GM18858 (cell line): Measurements from ENCODE around the gene PRSS57.
"Not testable (repeated sequence)": the region's sequence is repeated elsewhere in the genome, so short reads cannot be mapped to it uniquely, and the experiment has no call there.

Source experiments
- ATAC-seq: cut with Tn5 transposase; IDR thresholded peaks from one replicate; pipeline ENCODE4 v1.9.1; 2021; ENCODE audit not compliant: unreplicated experiment

Gene PRSS57

DNA sequence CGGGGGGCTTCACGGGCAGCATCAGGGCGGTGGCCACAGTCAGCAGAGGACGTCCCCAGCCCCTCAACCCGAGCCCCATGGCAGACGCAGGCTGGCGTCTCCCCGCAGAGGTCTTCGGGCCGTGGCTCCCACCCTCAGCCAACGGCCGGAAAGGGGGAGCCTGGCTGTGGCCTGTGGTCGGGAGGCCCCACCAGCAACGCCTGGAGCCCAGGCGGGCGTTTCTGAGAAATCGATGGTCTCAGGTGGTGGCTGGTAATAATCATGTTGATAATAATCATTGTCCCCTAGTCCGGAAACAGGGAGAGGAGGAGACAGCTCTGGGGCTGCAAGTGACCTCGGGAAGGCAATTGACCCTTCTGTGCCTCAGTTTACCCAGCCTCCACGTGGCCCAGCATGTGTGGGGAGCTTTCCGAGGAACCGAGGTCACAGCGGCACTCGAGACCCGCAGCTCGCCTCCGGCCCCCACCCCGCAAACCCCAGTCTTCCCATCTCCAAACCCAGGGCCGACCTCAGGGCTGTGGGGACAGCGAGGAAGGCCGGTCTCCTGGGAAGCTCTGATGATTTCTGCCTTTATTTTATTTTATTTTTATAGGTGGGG, at the start of gene PRSS57:
Gene PRSS57 (minus strand): TSS at position 101 of the 598 bp plus-strand sequence. CDS start 22 bp downstream, at position 79.
- no peak for ATAC-seq

DNA sequence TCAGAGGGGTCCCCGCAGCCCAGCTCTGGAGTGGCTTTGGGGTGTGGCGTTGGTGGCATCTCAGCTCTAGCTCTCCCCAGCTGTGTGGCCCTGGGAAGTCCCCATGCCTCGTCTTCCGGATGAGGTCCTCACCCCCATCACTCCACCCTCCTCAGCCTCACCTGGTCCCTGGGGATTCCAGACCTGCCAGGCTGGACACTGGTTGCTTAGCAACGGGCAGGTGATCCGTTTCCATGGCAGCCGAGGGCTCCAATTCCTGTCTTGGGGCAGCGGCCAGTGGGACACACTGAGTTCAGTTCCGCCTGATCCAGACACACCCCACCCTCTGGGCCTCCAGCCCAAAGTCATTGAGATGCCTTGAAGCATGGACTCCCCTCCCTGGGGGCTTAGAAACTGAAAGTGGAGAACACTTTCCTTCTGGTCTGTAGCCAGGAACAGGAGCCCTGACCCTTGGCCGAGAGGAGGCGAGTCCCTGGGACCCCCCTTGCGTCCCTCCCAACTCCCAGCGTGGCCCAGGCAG, 48.0 kb upstream of the PRSS57 start:
- no peak for ATAC-seq

DNA sequence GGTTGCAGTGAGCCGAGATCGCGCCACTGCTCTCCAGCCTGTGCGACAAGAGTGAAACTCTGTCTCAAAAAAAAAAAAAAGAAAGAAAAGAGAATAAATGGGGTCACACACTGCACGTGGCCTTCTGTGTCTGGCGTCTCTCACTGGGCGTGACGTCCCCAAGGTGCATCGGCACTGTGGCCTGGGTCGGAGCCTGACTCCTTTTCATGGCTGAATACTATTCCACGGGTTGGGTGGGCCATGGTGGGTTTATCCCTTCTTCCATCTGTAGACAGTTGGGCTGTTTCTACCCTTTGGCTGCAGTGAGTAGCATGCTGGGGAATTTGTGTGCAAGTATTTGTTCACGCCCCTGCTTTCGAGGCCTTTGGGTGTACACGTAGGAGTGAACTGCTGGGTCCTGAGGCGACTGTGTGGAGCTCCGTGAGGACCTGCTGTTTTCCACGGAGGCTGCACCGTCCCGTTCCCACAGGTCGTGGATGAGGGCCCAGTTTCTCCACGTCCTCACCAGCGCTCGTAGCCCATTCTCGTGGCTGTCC, 47.4 kb upstream of the PRSS57 start:
- ATAC-seq = no peak

DNA sequence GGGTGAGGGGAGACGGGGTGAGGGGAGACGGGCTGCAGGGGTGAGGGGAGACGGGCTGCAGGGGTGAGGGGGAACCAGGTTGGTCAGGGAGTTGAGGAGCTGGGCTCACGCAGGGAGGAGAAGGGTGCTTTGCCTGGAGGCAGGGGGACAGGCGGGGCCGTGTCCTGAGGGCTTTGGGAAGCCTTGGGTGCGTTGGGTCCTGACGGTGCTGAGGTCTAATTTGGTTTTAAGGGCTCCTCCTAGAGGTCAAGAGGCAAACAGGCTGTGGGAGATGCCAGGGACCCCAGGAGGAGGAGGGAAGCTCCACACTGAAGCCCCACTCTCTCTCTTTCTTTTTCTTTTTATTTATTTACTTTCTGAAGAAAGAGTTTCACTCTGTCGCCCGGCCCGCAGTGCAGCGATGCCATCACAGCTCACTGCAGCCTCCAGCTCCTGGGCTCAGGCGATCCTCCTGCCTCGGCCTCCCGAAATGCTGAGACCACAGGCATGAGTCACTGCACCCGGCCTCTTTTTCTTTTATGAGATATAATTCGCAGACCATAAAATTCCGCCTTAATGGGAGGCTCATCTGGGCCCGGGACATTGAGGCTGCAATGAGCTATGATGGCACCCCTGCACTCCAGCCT, 46.4 kb upstream of the PRSS57 start:
- no peak for ATAC-seq

DNA sequence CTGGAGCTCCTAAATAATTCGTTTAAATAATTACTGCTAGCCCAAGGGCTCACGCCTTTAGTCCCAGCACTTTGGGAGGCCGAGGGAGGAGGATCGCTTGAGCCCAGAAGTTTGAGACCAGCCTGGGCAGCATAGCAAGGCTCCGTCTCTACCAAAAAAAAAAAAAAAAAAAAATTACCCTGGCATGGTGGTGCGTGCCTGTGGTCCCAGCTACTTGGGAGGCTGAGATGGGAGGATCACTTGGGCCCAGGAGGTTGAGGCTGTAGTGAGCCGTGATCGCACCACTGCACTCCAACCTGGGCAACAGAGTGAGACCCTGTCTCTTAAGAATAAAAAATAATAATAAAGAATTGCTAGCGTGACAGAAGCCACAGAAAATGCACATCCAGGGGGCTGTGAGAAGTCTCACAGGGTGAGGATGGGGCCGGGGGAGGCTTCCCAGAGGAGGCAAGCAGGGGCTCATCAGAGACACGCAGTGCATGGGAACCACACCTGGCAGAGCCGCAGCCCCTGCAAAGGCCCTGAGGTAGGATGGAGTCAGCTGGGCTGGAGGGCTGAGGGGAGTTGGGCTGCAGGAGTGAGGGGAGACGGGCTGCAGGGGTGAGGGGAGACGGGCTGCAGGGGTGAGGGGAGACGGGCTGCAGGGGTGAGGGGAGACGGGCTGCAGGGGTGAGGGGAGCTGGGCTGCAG, 45.7 kb upstream of the PRSS57 start:
- not testable (repeated sequence) for ATAC-seq

DNA sequence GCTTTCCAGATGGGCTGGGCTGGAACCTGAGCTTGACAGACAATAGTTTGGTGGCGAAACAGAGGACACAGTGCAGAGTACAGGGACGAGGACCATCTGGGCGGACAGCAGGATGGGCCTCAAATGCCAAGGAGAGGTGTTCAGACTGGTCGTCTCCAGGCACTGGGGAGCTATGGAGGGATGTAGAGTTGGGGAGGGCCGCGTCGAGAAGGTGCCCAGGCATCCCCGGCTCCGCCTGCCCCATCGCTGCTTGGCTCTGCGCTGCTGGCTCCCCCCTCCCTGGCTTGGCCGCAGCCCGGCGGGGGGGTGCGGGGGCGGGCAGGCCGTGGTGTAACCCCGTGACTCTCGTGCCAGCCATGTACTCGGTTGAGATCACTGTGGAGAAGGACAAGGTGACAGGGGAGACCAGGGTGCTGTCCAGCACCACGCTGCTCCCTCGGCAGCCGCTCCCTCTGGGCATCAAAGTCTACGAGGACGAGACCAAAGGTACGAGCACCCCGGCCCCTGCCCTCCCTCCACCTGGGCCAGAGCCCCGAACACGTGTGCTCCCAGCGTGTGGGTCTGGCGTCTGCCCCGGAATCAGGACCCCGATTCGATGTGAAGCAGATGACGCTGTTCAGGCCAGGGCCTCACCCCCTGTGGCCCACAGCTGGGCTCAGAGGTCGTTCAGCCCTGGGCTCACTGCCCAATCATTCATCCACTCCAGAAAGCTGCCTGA, 44.9 kb upstream of the PRSS57 start:
- ATAC-seq = no peak

DNA sequence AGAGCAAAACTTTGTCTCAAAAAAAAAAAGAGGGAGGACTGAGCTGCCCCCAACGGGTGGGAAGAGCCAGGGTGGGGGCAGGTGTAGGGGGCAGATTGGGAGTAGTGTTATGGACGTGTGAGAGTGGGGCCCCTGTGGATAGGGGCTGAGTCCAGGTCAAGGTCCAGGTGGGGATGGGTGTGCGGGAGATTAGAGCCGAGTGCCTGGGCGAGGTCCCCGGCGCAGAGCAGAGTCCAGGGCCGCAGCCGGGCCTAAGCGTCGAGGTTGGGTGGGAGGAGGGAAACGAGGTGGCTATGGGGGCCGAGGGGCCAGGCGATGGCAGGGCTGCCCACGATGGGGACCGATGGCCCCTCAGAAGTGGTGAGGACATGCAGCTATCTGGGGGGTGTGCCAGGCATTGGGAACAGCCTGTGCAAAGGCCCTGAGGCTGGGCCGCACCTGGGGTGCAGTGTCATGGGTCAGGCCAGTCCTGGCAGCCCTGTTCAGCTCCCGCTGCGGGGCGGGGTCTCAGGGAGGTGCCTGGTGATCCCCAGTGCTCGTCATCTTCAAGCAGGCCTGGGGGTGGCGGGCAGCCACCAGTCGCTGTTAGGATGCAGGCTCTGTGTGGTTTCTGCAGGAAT, 43.4 kb upstream of the PRSS57 start:
- no peak for ATAC-seq

DNA sequence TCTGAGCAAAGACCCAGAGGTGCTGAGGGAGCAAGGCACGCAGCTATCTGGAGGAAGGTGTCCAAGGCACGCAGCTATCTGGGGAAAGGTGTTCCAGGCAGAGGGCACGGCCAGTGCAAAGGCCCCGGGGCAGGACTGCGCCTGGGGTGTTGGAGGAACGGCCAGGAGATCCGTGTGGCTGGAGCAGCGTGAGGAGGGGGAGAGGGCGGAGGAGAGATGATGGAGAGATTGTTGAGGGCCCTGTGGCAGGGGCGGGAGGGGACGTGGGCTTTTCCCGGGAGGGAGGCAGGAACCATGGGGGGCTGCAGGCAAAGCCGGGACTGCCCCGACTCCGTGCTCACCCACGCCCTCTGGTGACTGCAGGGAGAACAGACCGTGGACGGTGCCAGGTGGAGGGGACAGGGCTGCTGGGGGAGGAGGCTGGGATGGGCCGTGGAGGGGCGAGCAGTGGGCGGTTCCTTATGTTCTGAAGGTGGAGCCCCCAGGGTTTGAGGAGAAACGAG, 42.4 kb upstream of the PRSS57 start:
- no peak for ATAC-seq

DNA sequence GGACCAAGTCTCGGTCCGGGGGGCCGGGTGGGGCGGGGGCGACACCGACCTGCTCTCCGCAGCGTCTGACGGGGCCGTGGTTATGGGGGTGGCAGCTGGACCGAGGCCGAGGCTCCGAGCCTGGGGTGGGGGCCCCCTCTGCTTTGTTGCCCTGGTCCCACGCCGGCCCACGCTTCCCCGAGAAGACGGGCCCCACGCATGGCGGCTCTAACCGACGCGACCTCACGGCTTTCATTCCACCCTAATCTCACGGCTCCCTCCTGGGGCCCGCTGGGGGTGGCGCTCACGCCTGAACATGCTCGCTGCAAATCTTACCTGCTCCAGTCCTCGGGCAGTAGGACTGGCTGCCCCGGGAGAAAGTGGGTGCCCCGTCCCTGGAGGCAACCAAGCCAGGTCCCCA, 40.9 kb upstream of the PRSS57 start:
- no peak for ATAC-seq

DNA sequence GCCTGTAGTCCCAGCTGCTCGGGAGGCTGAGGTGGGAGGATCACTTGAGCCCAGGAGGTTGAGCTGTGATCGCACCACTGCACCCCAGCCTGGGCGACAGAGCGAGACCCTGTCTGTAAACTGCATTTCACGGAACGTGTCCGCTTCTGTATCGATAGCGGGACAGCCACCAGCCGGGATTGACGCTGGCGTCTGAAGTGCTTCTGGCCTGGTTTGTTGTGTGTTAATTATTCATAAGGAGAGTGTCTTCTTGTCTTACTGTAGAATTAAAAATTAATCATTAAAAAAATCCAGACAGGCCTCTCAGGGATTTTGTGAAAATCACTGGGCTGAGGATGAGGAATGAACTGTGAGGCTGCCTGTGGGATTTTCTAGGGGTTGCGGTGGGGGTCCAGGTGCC, 39.5 kb upstream of the PRSS57 start:
- ATAC-seq = no peak

DNA sequence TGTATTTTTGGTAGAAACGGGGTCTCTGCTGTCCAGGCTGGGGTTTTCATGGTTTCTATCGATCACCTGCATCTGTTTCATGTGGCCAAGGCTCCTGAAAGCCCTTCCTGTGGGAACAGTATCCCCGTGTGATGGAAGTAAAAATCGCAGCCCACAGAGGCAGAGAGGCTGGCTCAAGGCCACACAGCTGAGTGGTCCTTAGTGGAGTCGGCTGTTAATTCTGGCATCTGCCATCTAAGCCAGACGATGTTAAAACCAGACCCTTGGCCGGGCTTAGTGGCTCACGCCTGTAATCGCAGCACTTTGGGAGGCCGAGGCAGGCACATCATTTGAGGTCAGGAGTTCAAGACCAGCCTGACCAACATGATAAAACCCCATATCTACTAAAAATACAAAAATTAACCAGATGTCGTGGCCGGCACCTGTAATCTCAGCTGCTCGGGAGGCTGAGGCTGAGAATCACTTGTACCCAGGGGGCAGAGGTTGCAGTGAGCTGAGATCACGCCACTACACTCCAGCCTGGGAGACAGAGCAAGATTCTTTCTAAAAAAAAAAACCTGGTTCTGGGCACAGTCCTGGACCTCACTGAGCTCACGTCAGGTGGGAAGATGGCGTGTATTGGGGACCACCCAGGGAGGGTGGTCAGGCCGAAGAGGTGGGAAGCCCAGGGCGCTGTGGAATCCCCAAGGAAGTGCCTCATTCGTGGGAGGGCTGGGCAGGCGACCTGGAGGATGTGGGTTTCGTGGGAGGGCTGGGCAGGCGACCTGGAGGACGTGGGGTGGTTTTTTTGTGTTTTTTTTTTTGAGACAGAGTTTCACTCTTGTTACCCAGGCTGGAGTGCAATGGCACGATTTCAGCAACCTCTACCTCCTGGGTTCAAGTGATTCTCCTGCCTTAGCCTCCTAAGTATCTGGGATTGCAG, 37.2 kb upstream of the PRSS57 start:
- ATAC-seq = no peak

DNA sequence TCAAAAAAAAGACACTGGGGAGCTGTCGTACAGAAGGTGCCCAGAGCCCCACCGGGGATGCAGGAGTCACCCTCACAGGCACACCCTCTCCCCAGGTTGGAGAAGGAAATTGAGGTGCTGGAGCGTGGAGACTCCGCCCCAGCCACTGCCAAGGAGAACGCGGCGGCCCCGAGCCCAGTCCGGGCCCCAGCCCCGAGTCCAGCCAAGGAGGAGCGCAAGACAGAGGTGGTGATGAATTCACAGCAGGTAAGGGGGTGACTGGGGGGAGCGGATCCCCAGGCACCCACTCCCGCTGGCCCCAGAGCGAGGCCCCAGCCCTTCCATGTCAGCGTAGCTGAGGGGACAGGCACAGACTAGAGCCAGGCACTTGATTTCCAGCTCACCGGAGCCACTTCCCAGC, 35.7 kb upstream of the PRSS57 start:
- ATAC-seq = no peak

DNA sequence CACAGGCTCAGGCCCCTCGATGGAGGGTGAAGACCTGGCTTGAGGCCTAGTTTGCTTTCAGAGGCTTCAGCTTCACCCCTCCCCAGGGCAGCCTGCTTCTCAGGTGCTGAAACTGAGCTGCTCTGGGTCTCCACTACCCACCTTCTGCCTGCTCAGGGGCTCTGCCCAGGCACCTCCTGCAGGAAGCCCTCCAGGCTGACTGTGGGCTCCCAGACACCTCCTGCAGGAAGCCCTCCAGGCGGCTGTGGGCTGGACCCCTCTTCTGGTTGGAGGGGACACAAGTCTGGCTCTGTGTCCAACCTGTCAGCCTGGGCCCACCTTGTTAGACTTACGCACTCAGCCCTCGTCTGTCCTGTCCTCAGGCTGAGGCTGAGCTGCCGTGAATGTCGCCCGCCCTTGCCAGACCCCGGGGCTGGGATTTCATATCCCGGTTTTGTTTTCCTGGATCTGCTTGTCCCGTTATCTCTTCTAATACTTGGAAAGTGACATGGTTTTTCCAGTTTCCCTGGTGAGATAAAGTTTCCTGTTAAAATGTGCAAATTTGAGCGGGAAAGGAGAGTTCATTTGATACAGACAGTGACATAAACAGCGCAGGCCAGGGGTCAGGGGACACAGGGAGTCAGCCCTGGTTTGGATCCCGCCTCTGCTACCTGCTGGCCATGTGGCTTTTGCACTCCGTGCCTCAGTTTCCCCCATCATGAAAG, 34.9 kb upstream of the PRSS57 start:
- ATAC-seq = no peak

DNA sequence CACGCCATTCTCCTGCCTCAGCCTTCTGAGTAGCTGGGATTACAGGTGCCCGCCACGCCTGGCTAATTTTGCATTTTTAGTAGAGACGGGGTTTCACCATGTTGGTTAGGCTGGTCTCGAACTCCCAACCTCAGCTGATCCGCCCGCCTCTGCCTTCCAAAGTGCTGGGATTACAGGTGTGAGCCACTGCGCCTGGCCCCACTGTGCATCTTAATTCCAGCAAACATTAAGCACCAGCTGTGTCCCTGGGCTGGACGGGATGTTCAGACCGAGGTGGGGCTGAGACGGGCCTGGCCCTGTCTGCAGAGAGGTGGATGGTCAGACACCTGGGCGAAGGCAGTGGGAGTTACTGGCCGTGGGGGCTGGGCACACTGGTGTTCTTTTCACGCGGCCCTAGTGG, 34.3 kb upstream of the PRSS57 start:
- ATAC-seq = not testable (repeated sequence)

DNA sequence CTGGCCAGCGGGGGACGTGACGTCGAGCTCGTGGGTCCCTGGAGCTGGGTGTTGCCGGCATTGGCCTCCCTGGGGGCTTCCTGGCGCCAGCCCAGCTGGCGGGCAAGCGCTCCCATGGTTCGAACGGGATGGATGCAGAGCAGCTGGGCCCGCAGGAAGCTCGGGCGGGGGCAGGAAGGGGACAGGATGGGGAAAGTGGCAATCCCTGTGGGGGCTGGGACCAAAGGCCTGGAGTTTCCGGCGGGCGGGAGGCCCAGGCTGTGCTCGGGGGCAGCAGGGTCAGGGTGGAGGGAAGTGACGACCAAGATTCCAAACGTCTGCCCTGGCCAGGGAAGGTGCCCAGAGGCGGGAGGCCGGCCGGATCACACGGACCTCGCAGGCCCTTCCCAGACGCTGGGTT, 32.8 kb upstream of the PRSS57 start:
- no peak for ATAC-seq

DNA sequence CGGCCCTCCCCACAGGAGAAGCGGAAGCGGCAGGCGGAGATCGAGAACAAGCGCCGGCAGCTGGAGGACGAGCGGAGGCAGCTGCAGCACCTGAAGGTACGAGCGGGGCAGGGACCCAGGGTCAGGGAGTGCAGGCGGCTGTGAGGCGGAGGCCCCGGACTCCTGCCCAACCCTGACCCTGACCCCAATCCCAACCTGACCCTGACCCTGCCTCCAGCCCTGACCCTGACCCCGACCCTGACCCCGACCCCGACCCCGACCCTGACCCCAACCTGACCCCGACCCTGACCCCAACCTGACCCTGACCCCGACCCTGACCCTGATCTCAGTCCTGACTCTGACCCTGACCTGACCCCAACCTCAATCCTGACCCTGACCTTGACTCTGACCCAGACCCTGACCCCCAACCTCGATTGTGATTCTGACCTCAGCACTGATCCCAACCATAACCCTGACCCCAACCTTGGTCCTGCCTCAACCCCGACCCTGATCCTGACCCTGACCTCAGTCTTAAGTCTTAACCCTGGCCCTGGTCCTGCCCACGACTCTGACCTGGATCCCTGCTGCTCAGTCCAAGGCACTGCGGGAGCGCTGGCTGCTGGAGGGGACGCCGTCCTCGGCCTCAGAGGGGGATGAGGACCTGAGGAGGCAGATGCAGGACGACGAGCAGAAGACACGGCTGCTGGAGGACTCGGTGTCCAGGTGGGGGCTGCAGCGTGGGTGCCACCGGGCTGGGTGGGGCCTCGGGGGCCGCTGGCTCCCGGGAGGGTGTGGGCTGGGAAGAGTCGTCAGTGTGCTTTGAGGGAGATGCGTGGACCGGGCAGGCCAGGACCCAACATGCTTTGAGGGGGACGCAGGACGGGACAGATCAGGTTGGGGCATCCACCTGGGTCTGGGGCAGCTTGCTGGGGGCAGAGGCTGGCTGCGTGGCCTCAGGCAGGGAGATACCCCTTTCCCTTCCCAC, 32.0 kb upstream of the PRSS57 start:
- ATAC-seq = no peak

DNA sequence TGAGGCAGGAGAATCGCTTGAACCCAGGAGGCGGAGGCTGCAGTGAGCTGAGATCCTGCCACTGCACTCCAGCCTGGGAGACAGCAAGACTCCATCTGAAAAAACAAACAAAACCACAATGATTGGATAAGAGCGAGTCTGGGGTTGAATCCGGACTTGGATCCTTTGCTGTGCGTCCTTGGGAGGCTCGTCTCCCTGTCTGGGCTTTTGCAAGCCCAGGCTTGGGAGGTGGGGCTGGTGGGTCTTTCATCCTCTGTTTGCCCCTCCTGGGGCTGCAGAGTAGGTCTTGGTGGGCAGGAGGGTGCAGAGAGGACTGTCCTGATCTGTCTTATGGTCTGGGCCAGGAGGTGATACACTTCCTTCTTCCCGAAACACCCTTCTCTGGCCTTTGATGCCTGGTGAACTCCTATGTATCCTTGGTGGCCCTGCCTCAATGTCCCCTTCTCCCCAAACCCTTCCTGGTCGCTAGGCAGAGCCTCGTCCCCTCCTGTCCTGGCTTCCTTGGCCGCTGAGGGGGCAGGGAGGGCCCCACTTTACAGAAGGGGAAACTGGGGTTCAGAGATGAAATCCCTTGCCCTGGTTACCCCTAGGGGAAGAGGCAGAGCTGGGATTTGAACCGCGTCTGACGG, 30.3 kb upstream of the PRSS57 start:
- ATAC-seq = no peak
